ENCODE measurements around the gene TUB. TPM values are rescaled to one million over a fixed set of nuclear protein-coding genes. Genes with fewer than 3 reads are reported as not detected.
A peak's percentile ranks its signal among the peaks of the same experiment; 100 is the strongest.

Gene TUB
- total RNA-seq, 1 donor from 2014 or later, result 0.50 TPM

- Mint-ChIP-seq H3K27me3 (ENCODE audit: low read depth) (no peaks in the 10 kb centered on the region), H3K4me3 (ENCODE audit: low read depth) (no peak overlapping the region), H3K27ac (no peak overlapping the region), H3K4me1 (ENCODE audit: low read depth) (no peaks in the 10 kb centered on the region), H3K9me3 (no peaks in the 10 kb centered on the region), H3K36me3 (ENCODE audit: low read depth) (no peaks in the 10 kb centered on the region)
- DNase-seq (ENCODE audit: low spot score), result peak; percentile 2
- intact Hi-C loops (cut with micrococcal nuclease), result no loop called here
Measured at GRCh38 chr11:8100158-8100557, 19.1 kb downstream of the TUB start.

GRCh38 chr11:8100605-8101004 lies 19.6 kb downstream of the TUB start:
- no peak overlapping the region for H3K4me3 Mint-ChIP-seq (ENCODE audit: low read depth)
- no peaks in the 10 kb centered on the region for H3K27me3 Mint-ChIP-seq (ENCODE audit: low read depth)

GRCh38 chr11:8101421-8101820 lies 20.4 kb downstream of the TUB start:
- Mint-ChIP-seq H3K27me3 (ENCODE audit: low read depth) (no peaks in the 10 kb centered on the region), H3K4me3 (ENCODE audit: low read depth) (no peak overlapping the region), H3K4me1 (ENCODE audit: low read depth) (no peaks in the 10 kb centered on the region), H3K36me3 (ENCODE audit: low read depth) (no peaks in the 10 kb centered on the region), H3K9me3 (no peaks in the 10 kb centered on the region), H3K27ac (no peak overlapping the region)
- intact Hi-C loops (cut with micrococcal nuclease), result no loop called here
- DNase-seq (ENCODE audit: low spot score), result no peak

More at GRCh38 chr11:8100605-8101004, 19.6 kb downstream of the TUB start:
- no peaks in the 10 kb centered on the region for H3K36me3 Mint-ChIP-seq (ENCODE audit: low read depth)
- DNase-seq (ENCODE audit: low spot score), result peak; percentile 3
- intact Hi-C loops (cut with micrococcal nuclease), result no loop called here
- H3K4me1 Mint-ChIP-seq (ENCODE audit: low read depth), result no peaks in the 10 kb centered on the region
- no peaks in the 10 kb centered on the region for H3K9me3 Mint-ChIP-seq
- H3K27ac Mint-ChIP-seq, result no peak overlapping the region

- Mint-ChIP-seq H3K27me3 (ENCODE audit: low read depth) (no peaks in the 10 kb centered on the region), H3K36me3 (ENCODE audit: low read depth) (no peaks in the 10 kb centered on the region), H3K9me3 (no peaks in the 10 kb centered on the region), H3K4me3 (ENCODE audit: low read depth) (no peak overlapping the region), H3K27ac (no peak overlapping the region), H3K4me1 (ENCODE audit: low read depth) (no peaks in the 10 kb centered on the region)
- intact Hi-C loops (cut with micrococcal nuclease), result no loop called here
- DNase-seq (ENCODE audit: low spot score), result no peak
Measured at GRCh38 chr11:8102296-8102915, 21.4 kb downstream of the TUB start.

- Mint-ChIP-seq H3K4me1 (ENCODE audit: low read depth) (no peaks in the 10 kb centered on the region), H3K36me3 (ENCODE audit: low read depth) (no peaks in the 10 kb centered on the region), H3K9me3 (no peaks in the 10 kb centered on the region), H3K27ac (no peak overlapping the region), H3K27me3 (ENCODE audit: low read depth) (no peaks in the 10 kb centered on the region), H3K4me3 (ENCODE audit: low read depth) (no peak overlapping the region)
- intact Hi-C loops (cut with micrococcal nuclease), result no loop called here
- no peak for DNase-seq (ENCODE audit: low spot score)
Measured at GRCh38 chr11:8102965-8103364, 22.0 kb downstream of the TUB start.

- DNase-seq (ENCODE audit: low spot score), result no peak
- no peak overlapping the region for H3K27ac Mint-ChIP-seq
- H3K4me3 Mint-ChIP-seq (ENCODE audit: low read depth), result no peak overlapping the region
- no peaks in the 10 kb centered on the region for H3K9me3 Mint-ChIP-seq
- intact Hi-C loops (cut with micrococcal nuclease), result no loop called here
- no peaks in the 10 kb centered on the region for H3K4me1 Mint-ChIP-seq (ENCODE audit: low read depth)
- H3K36me3 Mint-ChIP-seq (ENCODE audit: low read depth), result no peaks in the 10 kb centered on the region
- H3K27me3 Mint-ChIP-seq (ENCODE audit: low read depth), result no peaks in the 10 kb centered on the region
Measured at GRCh38 chr11:8103909-8104308, 22.9 kb downstream of the TUB start.

- Mint-ChIP-seq H3K4me1 (ENCODE audit: low read depth) (no peaks in the 10 kb centered on the region), H3K36me3 (ENCODE audit: low read depth) (no peaks in the 10 kb centered on the region), H3K9me3 (no peaks in the 10 kb centered on the region), H3K27me3 (ENCODE audit: low read depth) (no peaks in the 10 kb centered on the region), H3K27ac (no peak overlapping the region), H3K4me3 (ENCODE audit: low read depth) (no peak overlapping the region)
- intact Hi-C loops (cut with micrococcal nuclease), result no loop called here
- DNase-seq (ENCODE audit: low spot score), result no peak
Measured at GRCh38 chr11:8105133-8105532, 24.1 kb downstream of the TUB start.

GRCh38 chr11:8105666-8106065 lies 24.7 kb downstream of the TUB start:
- H3K27me3 Mint-ChIP-seq (ENCODE audit: low read depth), result no peaks in the 10 kb centered on the region
- no peaks in the 10 kb centered on the region for H3K9me3 Mint-ChIP-seq

GRCh38 chr11:8106679-8107078 lies 25.7 kb downstream of the TUB start:
- H3K4me1 Mint-ChIP-seq (ENCODE audit: low read depth), result no peaks in the 10 kb centered on the region
- no peaks in the 10 kb centered on the region for H3K9me3 Mint-ChIP-seq
- intact Hi-C loops (cut with micrococcal nuclease), result no loop called here
- H3K27ac Mint-ChIP-seq, result no peak overlapping the region
- H3K36me3 Mint-ChIP-seq (ENCODE audit: low read depth), result no peaks in the 10 kb centered on the region
- H3K27me3 Mint-ChIP-seq (ENCODE audit: low read depth), result no peaks in the 10 kb centered on the region
- no peak for DNase-seq (ENCODE audit: low spot score)
- no peak overlapping the region for H3K4me3 Mint-ChIP-seq (ENCODE audit: low read depth)

More at GRCh38 chr11:8105666-8106065, 24.7 kb downstream of the TUB start:
- intact Hi-C loops (cut with micrococcal nuclease), result no loop called here
- Mint-ChIP-seq H3K4me1 (ENCODE audit: low read depth) (no peaks in the 10 kb centered on the region), H3K4me3 (ENCODE audit: low read depth) (no peak overlapping the region), H3K36me3 (ENCODE audit: low read depth) (no peaks in the 10 kb centered on the region), H3K27ac (no peak overlapping the region)
- DNase-seq (ENCODE audit: low spot score), result no peak

GRCh38 chr11:8107642-8108041 lies 26.6 kb downstream of the TUB start:
- Mint-ChIP-seq H3K4me1 (ENCODE audit: low read depth) (no peaks in the 10 kb centered on the region), H3K36me3 (ENCODE audit: low read depth) (no peaks in the 10 kb centered on the region), H3K4me3 (ENCODE audit: low read depth) (no peak overlapping the region), H3K27me3 (ENCODE audit: low read depth) (no peaks in the 10 kb centered on the region), H3K27ac (no peak overlapping the region), H3K9me3 (no peaks in the 10 kb centered on the region)
- intact Hi-C loops (cut with micrococcal nuclease), result no loop called here
- no peak for DNase-seq (ENCODE audit: low spot score)

GRCh38 chr11:8108421-8108820 lies 27.4 kb downstream of the TUB start:
- no peak for DNase-seq (ENCODE audit: low spot score)
- H3K27me3 Mint-ChIP-seq (ENCODE audit: low read depth), result no peaks in the 10 kb centered on the region
- no peaks in the 10 kb centered on the region for H3K9me3 Mint-ChIP-seq
- intact Hi-C loops (cut with micrococcal nuclease), result no loop called here
- no peaks in the 10 kb centered on the region for H3K36me3 Mint-ChIP-seq (ENCODE audit: low read depth)
- H3K4me3 Mint-ChIP-seq (ENCODE audit: low read depth), result no peak overlapping the region
- H3K27ac Mint-ChIP-seq, result no peak overlapping the region
- no peaks in the 10 kb centered on the region for H3K4me1 Mint-ChIP-seq (ENCODE audit: low read depth)

- DNase-seq (ENCODE audit: low spot score), result no peak
- Mint-ChIP-seq H3K9me3 (peaks cover 3% of the 10 kb centered on the region), H3K27ac (no peak overlapping the region), H3K27me3 (ENCODE audit: low read depth) (no peaks in the 10 kb centered on the region), H3K4me3 (ENCODE audit: low read depth) (no peak overlapping the region), H3K36me3 (ENCODE audit: low read depth) (no peaks in the 10 kb centered on the region), H3K4me1 (ENCODE audit: low read depth) (no peaks in the 10 kb centered on the region)
- intact Hi-C loops (cut with micrococcal nuclease), result no loop called here
Measured at GRCh38 chr11:8109675-8110074, 28.7 kb downstream of the TUB start.

- no peaks in the 10 kb centered on the region for H3K4me1 Mint-ChIP-seq (ENCODE audit: low read depth)
- H3K27ac Mint-ChIP-seq, result no peak overlapping the region
- no peak overlapping the region for H3K4me3 Mint-ChIP-seq (ENCODE audit: low read depth)
- no peaks in the 10 kb centered on the region for H3K27me3 Mint-ChIP-seq (ENCODE audit: low read depth)
- intact Hi-C loops (cut with micrococcal nuclease), result no loop called here
- no peak for DNase-seq (ENCODE audit: low spot score)
- no peaks in the 10 kb centered on the region for H3K36me3 Mint-ChIP-seq (ENCODE audit: low read depth)
- peaks cover 8% of the 10 kb centered on the region for H3K9me3 Mint-ChIP-seq
Measured at GRCh38 chr11:8110396-8110795, 29.4 kb downstream of the TUB start.

GRCh38 chr11:8111636-8112035 lies 30.6 kb downstream of the TUB start:
- intact Hi-C loops (cut with micrococcal nuclease), result no loop called here
- Mint-ChIP-seq H3K9me3 (peaks cover 8% of the 10 kb centered on the region), H3K27ac (no peak overlapping the region), H3K4me1 (ENCODE audit: low read depth) (no peaks in the 10 kb centered on the region), H3K36me3 (ENCODE audit: low read depth) (no peaks in the 10 kb centered on the region), H3K27me3 (ENCODE audit: low read depth) (no peaks in the 10 kb centered on the region), H3K4me3 (ENCODE audit: low read depth) (no peak overlapping the region)
- no peak for DNase-seq (ENCODE audit: low spot score)
